ENCODE results near the gene DSCAM.

Gene DSCAM

GRCh38 chr21:40416572-40416971 lies 430.4 kb downstream of the DSCAM start:
- FAIRE-seq (no peak), DNase-seq (ENCODE audit: insufficient read length) (no peak)
- no peak for TF ChIP-seq POLR2AphosphoS5 (IDR thresholded peaks at IDR 0.05; ENCODE audit: low read depth, low read length)
- TF ChIP-seq TAF1 (IDR thresholded peaks at IDR 0.05; ENCODE audit: borderline replicate concordance, low read depth, low read length) = no peak
- TF ChIP-seq POLR2A (IDR thresholded peaks at IDR 0.05; ENCODE audit: low read depth, low read length) = no peak

GRCh38 chr21:40408561-40408960 lies 438.4 kb downstream of the DSCAM start:
- DNase-seq (ENCODE audit: insufficient read length) = no peak
- FAIRE-seq = no peak
- TF ChIP-seq POLR2A (IDR thresholded peaks at IDR 0.05; ENCODE audit: low read depth, low read length) = no peak
- no peak for TF ChIP-seq POLR2AphosphoS5 (IDR thresholded peaks at IDR 0.05; ENCODE audit: low read depth, low read length)
- no peak for TF ChIP-seq TAF1 (IDR thresholded peaks at IDR 0.05; ENCODE audit: borderline replicate concordance, low read depth, low read length)

- FAIRE-seq (no peak), DNase-seq (ENCODE audit: insufficient read length) (no peak)
- TF ChIP-seq POLR2A (IDR thresholded peaks at IDR 0.05; ENCODE audit: low read depth, low read length) (no peak), TAF1 (IDR thresholded peaks at IDR 0.05; ENCODE audit: borderline replicate concordance, low read depth, low read length) (no peak), POLR2AphosphoS5 (IDR thresholded peaks at IDR 0.05; ENCODE audit: low read depth, low read length) (no peak)
Measured at GRCh38 chr21:40404396-40404800, 442.6 kb downstream of the DSCAM start.

- no peak for TF ChIP-seq POLR2A (IDR thresholded peaks at IDR 0.05; ENCODE audit: low read depth, low read length)
- no peak for TF ChIP-seq TAF1 (IDR thresholded peaks at IDR 0.05; ENCODE audit: borderline replicate concordance, low read depth, low read length)
- TF ChIP-seq POLR2AphosphoS5 (IDR thresholded peaks at IDR 0.05; ENCODE audit: low read depth, low read length) = no peak
- FAIRE-seq (no peak), DNase-seq (ENCODE audit: insufficient read length) (no peak)
Measured at GRCh38 chr21:40402884-40403582, 443.9 kb downstream of the DSCAM start.

- TF ChIP-seq POLR2AphosphoS5 (IDR thresholded peaks at IDR 0.05; ENCODE audit: low read depth, low read length) (no peak), TAF1 (IDR thresholded peaks at IDR 0.05; ENCODE audit: borderline replicate concordance, low read depth, low read length) (no peak), POLR2A (IDR thresholded peaks at IDR 0.05; ENCODE audit: low read depth, low read length) (no peak)
- FAIRE-seq = no peak
- no peak for DNase-seq (ENCODE audit: insufficient read length)
Measured at GRCh38 chr21:40395732-40396131, 451.2 kb downstream of the DSCAM start.

- TF ChIP-seq POLR2AphosphoS5 (IDR thresholded peaks at IDR 0.05; ENCODE audit: low read depth, low read length) = no peak
- no peak for TF ChIP-seq POLR2A (IDR thresholded peaks at IDR 0.05; ENCODE audit: low read depth, low read length)
- TF ChIP-seq TAF1 (IDR thresholded peaks at IDR 0.05; ENCODE audit: borderline replicate concordance, low read depth, low read length) = no peak
- FAIRE-seq = no peak
- no peak for DNase-seq (ENCODE audit: insufficient read length)
Measured at GRCh38 chr21:40393066-40393465, 453.9 kb downstream of the DSCAM start.

- no peak for FAIRE-seq
Measured at GRCh38 chr21:40388046-40388445, 458.9 kb downstream of the DSCAM start.

GRCh38 chr21:40386981-40387747 lies 459.8 kb downstream of the DSCAM start:
- FAIRE-seq = no peak
- TF ChIP-seq POLR2AphosphoS5 (IDR thresholded peaks at IDR 0.05; ENCODE audit: low read depth, low read length) (no peak), TAF1 (IDR thresholded peaks at IDR 0.05; ENCODE audit: borderline replicate concordance, low read depth, low read length) (no peak), POLR2A (IDR thresholded peaks at IDR 0.05; ENCODE audit: low read depth, low read length) (no peak)
- DNase-seq (ENCODE audit: insufficient read length) = no peak

More at GRCh38 chr21:40388046-40388445, 458.9 kb downstream of the DSCAM start:
- DNase-seq (ENCODE audit: insufficient read length) = no peak
- TF ChIP-seq TAF1 (IDR thresholded peaks at IDR 0.05; ENCODE audit: borderline replicate concordance, low read depth, low read length) (no peak), POLR2AphosphoS5 (IDR thresholded peaks at IDR 0.05; ENCODE audit: low read depth, low read length) (no peak), POLR2A (IDR thresholded peaks at IDR 0.05; ENCODE audit: low read depth, low read length) (no peak)

GRCh38 chr21:40386294-40386911 lies 460.6 kb downstream of the DSCAM start:
- TF ChIP-seq TAF1 (IDR thresholded peaks at IDR 0.05; ENCODE audit: borderline replicate concordance, low read depth, low read length) = no peak
- TF ChIP-seq POLR2AphosphoS5 (IDR thresholded peaks at IDR 0.05; ENCODE audit: low read depth, low read length) = no peak
- no peak for TF ChIP-seq POLR2A (IDR thresholded peaks at IDR 0.05; ENCODE audit: low read depth, low read length)
- DNase-seq (ENCODE audit: insufficient read length) (no peak), FAIRE-seq (no peak)

GRCh38 chr21:40385883-40386282 lies 461.1 kb downstream of the DSCAM start:
- no peak for FAIRE-seq
- TF ChIP-seq POLR2A (IDR thresholded peaks at IDR 0.05; ENCODE audit: low read depth, low read length) (no peak), TAF1 (IDR thresholded peaks at IDR 0.05; ENCODE audit: borderline replicate concordance, low read depth, low read length) (no peak), POLR2AphosphoS5 (IDR thresholded peaks at IDR 0.05; ENCODE audit: low read depth, low read length) (no peak)
- DNase-seq (ENCODE audit: insufficient read length) = no peak

- DNase-seq (ENCODE audit: insufficient read length) = no peak
- FAIRE-seq = no peak
- TF ChIP-seq TAF1 (IDR thresholded peaks at IDR 0.05; ENCODE audit: borderline replicate concordance, low read depth, low read length) (no peak), POLR2A (IDR thresholded peaks at IDR 0.05; ENCODE audit: low read depth, low read length) (no peak), POLR2AphosphoS5 (IDR thresholded peaks at IDR 0.05; ENCODE audit: low read depth, low read length) (no peak)
Measured at GRCh38 chr21:40383951-40384350, 463.0 kb downstream of the DSCAM start.
